Heart right ventricle (tissue), 16 donors: ENCODE data around the gene CAPN15. TPM values are rescaled to one million over a fixed set of nuclear protein-coding genes. Genes with fewer than 3 reads are reported as not detected.

Experiments
- ATAC-seq, 8 donors: fragments of 200-7000 bp; cut with Tn5 transposase; one replicate each; pipeline ENCODE4 v1.9.1; 2020; ENCODE audit warnings: mild to moderate bottlenecking in 8 of 8, moderate library complexity in 8 of 8, moderate number of reproducible peaks in 1 of 8
- DNase-seq, 2 donors: peaks; one replicate each; pipeline ENCODE4 v3.0.0-alpha.2; 2020
- H3K27ac ChIP-seq, 10 donors: fragments of 200-600 bp; sonication (generic) in 2 of 10; one replicate each; pipeline versions ENCODE4 v1.5.0 to v1.8.0; 2020 to 2022; ENCODE audit warnings: mild to moderate bottlenecking in 3 of 10
- H3K27me3 ChIP-seq, 7 donors: fragments of 200-600 bp; one replicate each; pipeline ENCODE4 v1.8.0; 2021 to 2022; ENCODE audit warnings: mild to moderate bottlenecking in 2 of 7
- H3K36me3 ChIP-seq, 9 donors: fragments of 200-600 bp; sonication (generic) in 1 of 9; one replicate each; pipeline versions ENCODE4 v1.5.0 to v1.8.0; 2020 to 2022; ENCODE audit warnings: mild to moderate bottlenecking in 2 of 9
- H3K4me1 ChIP-seq, 9 donors: fragments of 200-600 bp; sonication (generic) in 1 of 9; one replicate each; pipeline versions ENCODE4 v1.5.0 to v1.8.0; 2020 to 2022; ENCODE audit warnings: mild to moderate bottlenecking in 4 of 9
- H3K4me3 ChIP-seq, 10 donors: fragments of 200-600 bp; sonication (generic) in 2 of 10; one replicate each; pipeline versions ENCODE4 v1.5.0 to v1.8.0; 2020 to 2022; ENCODE audit warnings: mild to moderate bottlenecking in 7 of 10, moderate library complexity in 2 of 10
- H3K9me3 ChIP-seq, 11 donors: fragments of 200-600 bp in 10 of 11; sonication (generic) in 2 of 11; one replicate each; pipeline versions ENCODE4 v1.5.0 to v1.8.0; 2013 to 2022; ENCODE audit warnings: mild to moderate bottlenecking in 2 of 11, control low read depth in 1 of 11, moderate library complexity in 1 of 11
- CTCF ChIP-seq, 9 donors: fragments of 200-600 bp; sonication (generic) in 2 of 9; IDR thresholded peaks; one replicate each; pipeline versions ENCODE4 v1.5.0 to v1.8.0; 2021 to 2022; ENCODE audit warnings: antibody characterized with exemption in 9 of 9, mild to moderate bottlenecking in 5 of 9, moderate library complexity in 1 of 9
- WGBS, 2 donors: extraction: QIAGEN DNeasy Blood & Tissue Kit; methylation state at CpG; one replicate each; pipeline ENCODE4 v1.1.7; 2013; ENCODE audit warnings: inconsistent platforms in 1 of 2; 5-methylcytosine and 5-hydroxymethylcytosine counted together
- intact Hi-C, 10 donors: fragments of 100-400 bp; cut with DNase I; formaldehyde crosslinking; loops; one replicate each; pipeline versions ENCODE4 v1.11.1 to v1.14.2; 2022
- microRNA-seq, 2 donors: library from miRNA; unstranded; fragments of <30 nt; microRNA quantifications; one replicate each; pipeline ENCODE4 v1.2.0, GENCODE V29; 2021
- polyA plus RNA-seq, 2 donors: library from polyadenylated mRNA; stranded (reverse); fragments of 200-250 nt; gene quantifications; one replicate each; pipeline ENCODE4 v1.2.3, GENCODE V29; 2013
- total RNA-seq, 10 donors: library from RNA; stranded (reverse); fragmentation: NEBNext Ultra II Directional in 3 of 10; extraction: Animal tissue kit (Norgen Biotek cat#: 25700) in 3 of 10; gene quantifications; one replicate each; pipeline versions ENCODE4 v1.2.1 to v1.2.4, GENCODE V29; 2021 to 2023
- donor health status: Arrhythmogenic right ventricular cardiomyopathy.
- donor health status: ischemic (EF 13 %, LVEDD 7.1; RV severe dilation, severe dysfunction).
- donor health status: healthy with polysubstance abuse.
- donor health status: DM: no; HTN: yes; CAD: no.
- donor health status: DM: no; HTN: no; CAD: no.
- donor health status: ischemic (EF 25% LVEDD 6.9; RV normal size, moderate dysfunction).
- donor health status: ischemic (EF 25% LVEDD 5.7; RV mildly dilated, moderate dysfunction).
- donor health status: healthy.
- donor health status: DM: yes; HTN: yes; CAD: no.
- donor health status: Ischemic cardiomyopathy.
- donor health status: ischemic (EF 35%, LVEDD 5.7; RV mildly dilated, moderate dysfunction).
- donor health status: nonischemic (EF 11% LVEDD 7.7; RV severe dilation, severe dysfunction).
- donor health status: DM: yes; HTN: yes; CAD: no.
- donor health status: PGD.
- donor health status: ischemic (EF 29% LVEDD 5.4; RV normal size, mild dysfunction).
- donor health status: nonischemic (EF 23%, LVEDD 6.1; RV moderate dilation, normal function).

CAPN15 gene
- total and polyA plus RNA-seq, 12 donors: 11.1 to 39.5 (median 16.0) TPM

- peak in 1 of 8 donors; percentile 11 for ATAC-seq
- intact Hi-C loops: no loop called here
- H3K4me3 ChIP-seq: no peak overlapping the region
These were observed 71.6 kb downstream of the CAPN15 start for GRCh38 chr16:598823-599739.

GRCh38 chr16:600781-601180 lies 73.3 kb downstream of the CAPN15 start:
- Histone ChIP-seq H3K27me3 (no peaks in the 10 kb centered on the region), H3K4me3 (no peak overlapping the region), H3K36me3 (peaks cover 0 to 21% (median 3%) of the 10 kb centered on the region in 9 donors), H3K27ac (no peak overlapping the region), H3K4me1 (peaks cover 0 to 6% (median 0%) of the 10 kb centered on the region in 9 donors), H3K9me3 (peaks cover 0 to 6% (median 0%) of the 10 kb centered on the region in 11 donors)
- 53 to 57% methylated on average over 7 of the region's 7 CpGs for whole genome bisulfite sequencing, 2 donors
- no peak for ATAC-seq
- no peak for DNase-seq
- peak in 2 of 9 donors; percentile 13 to 15 for TF ChIP-seq CTCF (IDR thresholded peaks at IDR 0.05)
- intact Hi-C loops: no loop called here

More at GRCh38 chr16:598823-599739, 71.6 kb downstream of the CAPN15 start:
- 96% methylated on average over 43 of the region's 43 CpGs for WGBS, 2 donors
- no peak for TF ChIP-seq CTCF (IDR thresholded peaks at IDR 0.05)
- H3K4me1 ChIP-seq: peaks cover 0 to 10% (median 0%) of the 10 kb centered on the region in 9 donors
- H3K36me3 ChIP-seq: peaks cover 0 to 24% (median 3%) of the 10 kb centered on the region in 9 donors
- DNase-seq: no peak
- H3K27me3 ChIP-seq: no peaks in the 10 kb centered on the region
- no peak overlapping the region for H3K27ac ChIP-seq
- H3K9me3 ChIP-seq: no peaks in the 10 kb centered on the region

GRCh38 chr16:603933-604332 lies 76.4 kb downstream of the CAPN15 start:
- H3K27ac ChIP-seq: no peak overlapping the region
- WGBS, 2 donors: 86 to 88% methylated on average over 5 of the region's 5 CpGs

More at GRCh38 chr16:603933-604332, 76.4 kb downstream of the CAPN15 start:
- no peak for TF ChIP-seq CTCF (IDR thresholded peaks at IDR 0.05)
- no peaks in the 10 kb centered on the region for H3K27me3 ChIP-seq
- no peak for DNase-seq
- intact Hi-C loops: no loop called here
- H3K4me1 ChIP-seq: no peaks in the 10 kb centered on the region
- H3K36me3 ChIP-seq: peaks cover 0 to 13% (median 3%) of the 10 kb centered on the region in 9 donors
- H3K9me3 ChIP-seq: peaks cover 0 to 6% (median 0%) of the 10 kb centered on the region in 11 donors
- no peak for ATAC-seq
- H3K4me3 ChIP-seq: no peak overlapping the region

Small RNAs within 50 kb of the gene (microRNA-seq; reads per million reads assigned to microRNA genes)
- 1.2 to 2.6 reads per million in 2 donors for gene MIR3176
- gene MIR5587: 0.60 to 1.0 reads per million in 2 donors

Other genes with a start within 250 kb of the CAPN15 start
- gene ARHGDIG, start 247.1 kb upstream of the CAPN15 start, total RNA-seq: 10 to 100 TPM in 4 of 10 donors, 1 to 10 TPM in 6; 4.8 to 16.9 (median 9.1) TPM
- gene ARHGDIG, start 247.1 kb upstream of the CAPN15 start, polyA plus RNA-seq: 10 to 100 TPM in 1 of 2 donors, under 1 TPM in 1; 0.17 to 10.7 TPM
- 10 to 100 TPM in 1 of 10 donors, 1 to 10 TPM in 8, under 1 TPM in 1; 0.55 to 14.0 (median 3.2) TPM for gene PDIA2, start 244.5 kb upstream of the CAPN15 start, total RNA-seq
- 1 to 10 TPM in 1 of 2 donors, under 1 TPM in 1; 0.32 to 2.6 TPM for gene PDIA2, start 244.5 kb upstream of the CAPN15 start, polyA plus RNA-seq
- gene AXIN1, start 175.0 kb upstream of the CAPN15 start, total RNA-seq: 10 to 100 TPM in 4 of 10 donors, 1 to 10 TPM in 6; 7.7 to 16.1 (median 9.2) TPM
- gene AXIN1, start 175.0 kb upstream of the CAPN15 start, polyA plus RNA-seq: 10 to 100 TPM in 1 of 2 donors, 1 to 10 TPM in 1; 9.4 to 14.9 TPM
- gene MRPL28, start 157.2 kb upstream of the CAPN15 start, total RNA-seq: 10 to 100 TPM; 64.9 to 78.6 (median 74.6) TPM
- gene MRPL28, start 157.2 kb upstream of the CAPN15 start, polyA plus RNA-seq: 100 to 1,000 TPM; 134 to 169 TPM
- gene PGAP6, start 145.7 kb upstream of the CAPN15 start, total RNA-seq: 10 to 100 TPM; 27.1 to 57.3 (median 33.1) TPM
- gene PGAP6, start 145.7 kb upstream of the CAPN15 start, polyA plus RNA-seq: 10 to 100 TPM; 27.8 to 45.3 TPM
- gene NME4, start 130.5 kb upstream of the CAPN15 start, total RNA-seq: 10 to 100 TPM; 57.8 to 97.0 (median 75.4) TPM
- gene NME4, start 130.5 kb upstream of the CAPN15 start, polyA plus RNA-seq: 10 to 100 TPM; 48.1 to 97.2 TPM
- gene DECR2, start 125.8 kb upstream of the CAPN15 start, total RNA-seq: 10 to 100 TPM in 7 of 10 donors, 1 to 10 TPM in 3; 7.0 to 17.4 (median 11.6) TPM
- gene DECR2, start 125.8 kb upstream of the CAPN15 start, polyA plus RNA-seq: 10 to 100 TPM in 1 of 2 donors, 1 to 10 TPM in 1; 9.3 to 26.0 TPM
- 10 to 100 TPM; 16.6 to 40.3 (median 30.4) TPM for gene RAB11FIP3, start 102.1 kb upstream of the CAPN15 start, total RNA-seq
- gene RAB11FIP3, start 102.1 kb upstream of the CAPN15 start, polyA plus RNA-seq: 10 to 100 TPM; 22.7 to 28.5 TPM
- not detected for gene PRR35, start 32.7 kb downstream of the CAPN15 start, total RNA-seq
- not detected for gene PRR35, start 32.7 kb downstream of the CAPN15 start, polyA plus RNA-seq
- under 1 TPM in 8 of 10 donors, not detected in 2; 0.12 to 0.75 (median 0.47) TPM for gene NHLRC4, start 39.3 kb downstream of the CAPN15 start, total RNA-seq
- gene NHLRC4, start 39.3 kb downstream of the CAPN15 start, polyA plus RNA-seq: under 1 TPM; 0.51 to 0.59 TPM
- gene PIGQ, start 42.3 kb downstream of the CAPN15 start, total RNA-seq: 10 to 100 TPM; 13.7 to 26.8 (median 19.2) TPM
- 10 to 100 TPM; 35.3 to 43.7 TPM for gene PIGQ, start 42.3 kb downstream of the CAPN15 start, polyA plus RNA-seq
- 10 to 100 TPM in 9 of 10 donors, 1 to 10 TPM in 1; 9.1 to 16.1 (median 12.1) TPM for gene RAB40C, start 62.4 kb downstream of the CAPN15 start, total RNA-seq
- 10 to 100 TPM; 19.4 to 32.0 TPM for gene RAB40C, start 62.4 kb downstream of the CAPN15 start, polyA plus RNA-seq
- under 1 TPM; 0.11 to 0.80 (median 0.27) TPM for gene WFIKKN1, start 103.3 kb downstream of the CAPN15 start, total RNA-seq
- gene WFIKKN1, start 103.3 kb downstream of the CAPN15 start, polyA plus RNA-seq: under 1 TPM; 0.61 to 0.95 TPM
- gene METTL26, start 108.6 kb downstream of the CAPN15 start, total RNA-seq: 10 to 100 TPM; 34.5 to 75.9 (median 43.8) TPM
- gene METTL26, start 108.6 kb downstream of the CAPN15 start, polyA plus RNA-seq: 100 to 1,000 TPM; 123 to 237 TPM
- gene MCRIP2, start 114.1 kb downstream of the CAPN15 start, total RNA-seq: 100 to 1,000 TPM in 4 of 10 donors, 10 to 100 TPM in 6; 68.8 to 152 (median 87.8) TPM
- gene MCRIP2, start 114.1 kb downstream of the CAPN15 start, polyA plus RNA-seq: 100 to 1,000 TPM; 163 to 474 TPM
- gene WDR90, start 121.7 kb downstream of the CAPN15 start, total RNA-seq: 10 to 100 TPM in 4 of 10 donors, 1 to 10 TPM in 6; 7.6 to 13.7 (median 9.9) TPM
- gene WDR90, start 121.7 kb downstream of the CAPN15 start, polyA plus RNA-seq: 10 to 100 TPM in 1 of 2 donors, 1 to 10 TPM in 1; 7.1 to 23.8 TPM
- gene RHOT2, start 140.4 kb downstream of the CAPN15 start, total RNA-seq: 100 to 1,000 TPM in 3 of 10 donors, 10 to 100 TPM in 7; 66.8 to 118 (median 89.2) TPM
- gene RHOT2, start 140.4 kb downstream of the CAPN15 start, polyA plus RNA-seq: 100 to 1,000 TPM; 101 to 261 TPM
- 1 to 10 TPM; 1.2 to 2.6 (median 2.1) TPM for gene RHBDL1, start 148.0 kb downstream of the CAPN15 start, total RNA-seq
- gene RHBDL1, start 148.0 kb downstream of the CAPN15 start, polyA plus RNA-seq: 1 to 10 TPM in 1 of 2 donors, under 1 TPM in 1; 0.90 to 7.4 TPM
- 100 to 1,000 TPM; 101 to 147 (median 116) TPM for gene STUB1, start 152.7 kb downstream of the CAPN15 start, total RNA-seq
- gene STUB1, start 152.7 kb downstream of the CAPN15 start, polyA plus RNA-seq: 100 to 1,000 TPM in 1 of 2 donors, 10 to 100 TPM in 1; 92.7 to 165 TPM
- 10 to 100 TPM; 36.9 to 50.6 (median 44.0) TPM for gene JMJD8, start 156.6 kb downstream of the CAPN15 start, total RNA-seq
- 10 to 100 TPM; 34.7 to 60.6 TPM for gene JMJD8, start 156.6 kb downstream of the CAPN15 start, polyA plus RNA-seq
- 1 to 10 TPM; 6.8 to 9.7 (median 8.4) TPM for gene WDR24, start 162.7 kb downstream of the CAPN15 start, total RNA-seq
- gene WDR24, start 162.7 kb downstream of the CAPN15 start, polyA plus RNA-seq: 1 to 10 TPM; 7.2 to 9.2 TPM
- under 1 TPM in 6 of 10 donors, not detected in 4; 0.07 to 0.64 (median 0.12) TPM for gene FBXL16, start 178.1 kb downstream of the CAPN15 start, total RNA-seq
- under 1 TPM; 0.04 to 0.07 TPM for gene FBXL16, start 178.1 kb downstream of the CAPN15 start, polyA plus RNA-seq
- gene METRN, start 187.4 kb downstream of the CAPN15 start, total RNA-seq: 10 to 100 TPM; 51.4 to 77.2 (median 60.5) TPM
- gene METRN, start 187.4 kb downstream of the CAPN15 start, polyA plus RNA-seq: 100 to 1,000 TPM in 1 of 2 donors, 10 to 100 TPM in 1; 54.0 to 103 TPM
- gene ANTKMT, start 193.4 kb downstream of the CAPN15 start, total RNA-seq: 10 to 100 TPM; 23.3 to 40.3 (median 31.0) TPM
- 10 to 100 TPM; 37.3 to 91.1 TPM for gene ANTKMT, start 193.4 kb downstream of the CAPN15 start, polyA plus RNA-seq
- gene CCDC78, start 198.7 kb downstream of the CAPN15 start, total RNA-seq: 1 to 10 TPM in 1 of 10 donors, under 1 TPM in 8, not detected in 1; 0.21 to 1.0 (median 0.30) TPM
- 1 to 10 TPM in 1 of 2 donors, under 1 TPM in 1; 0.77 to 1.7 TPM for gene CCDC78, start 198.7 kb downstream of the CAPN15 start, polyA plus RNA-seq
- 10 to 100 TPM in 7 of 10 donors, 1 to 10 TPM in 3; 5.1 to 23.3 (median 10.6) TPM for gene HAGHL, start 199.4 kb downstream of the CAPN15 start, total RNA-seq
- gene HAGHL, start 199.4 kb downstream of the CAPN15 start, polyA plus RNA-seq: 10 to 100 TPM; 17.9 to 80.0 TPM
- gene CIAO3, start 213.3 kb downstream of the CAPN15 start, total RNA-seq: 10 to 100 TPM; 18.7 to 33.0 (median 24.1) TPM
- 10 to 100 TPM; 29.1 to 62.9 TPM for gene CIAO3, start 213.3 kb downstream of the CAPN15 start, polyA plus RNA-seq
- gene MSLN, start 233.0 kb downstream of the CAPN15 start, total RNA-seq: 1 to 10 TPM in 1 of 10 donors, under 1 TPM in 2, not detected in 7; 0.17 to 4.0 (median 0.38) TPM
- under 1 TPM in 1 of 2 donors, not detected in 1; 0.09 TPM for gene MSLN, start 233.0 kb downstream of the CAPN15 start, polyA plus RNA-seq